ENCODE results near the gene RANBP3. TPM values are rescaled to one million over a fixed set of nuclear protein-coding genes. Genes with fewer than 3 reads are reported as not detected.
"Not testable (repeated sequence)": the region's sequence is repeated elsewhere in the genome, so short reads cannot be mapped to it uniquely, and the experiment has no call there.

The RANBP3 gene
- total RNA-seq, 3 donors from 2014 or later, result 54.4 to 66.2 (median 64.9) TPM

DNA sequence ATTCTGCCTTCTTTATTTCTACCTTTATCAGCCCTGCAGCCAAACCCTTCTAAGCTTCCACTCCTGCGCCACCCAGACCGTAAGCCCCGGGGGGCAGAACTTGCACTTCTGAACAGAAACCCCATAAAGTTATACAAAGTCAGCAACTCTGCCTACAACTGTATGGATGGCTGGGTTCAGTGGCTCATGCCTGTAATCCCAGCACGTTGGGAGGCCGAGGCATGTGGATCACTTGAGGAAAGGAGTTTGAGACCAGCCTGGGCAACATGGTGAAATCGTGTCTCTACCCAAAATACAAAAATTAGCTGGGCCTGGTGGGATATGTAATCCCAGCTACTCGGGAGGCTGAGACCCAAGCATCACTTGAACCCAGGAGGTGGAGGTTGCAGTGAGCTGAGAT is 10.4 kb downstream of the RANBP3 start:
- H3K4me1 ChIP-seq, result peaks cover 0 to 14% of the 10 kb centered on the region in 2 donors
- peak overlapping the region; percentile 23 to 66 for H3K27ac ChIP-seq
- H3K4me3 ChIP-seq, result no peak overlapping the region
- H3K9me3 ChIP-seq, result no peaks in the 10 kb centered on the region
- no peaks in the 10 kb centered on the region for H3K36me3 ChIP-seq
- TF ChIP-seq, protein P1, sequence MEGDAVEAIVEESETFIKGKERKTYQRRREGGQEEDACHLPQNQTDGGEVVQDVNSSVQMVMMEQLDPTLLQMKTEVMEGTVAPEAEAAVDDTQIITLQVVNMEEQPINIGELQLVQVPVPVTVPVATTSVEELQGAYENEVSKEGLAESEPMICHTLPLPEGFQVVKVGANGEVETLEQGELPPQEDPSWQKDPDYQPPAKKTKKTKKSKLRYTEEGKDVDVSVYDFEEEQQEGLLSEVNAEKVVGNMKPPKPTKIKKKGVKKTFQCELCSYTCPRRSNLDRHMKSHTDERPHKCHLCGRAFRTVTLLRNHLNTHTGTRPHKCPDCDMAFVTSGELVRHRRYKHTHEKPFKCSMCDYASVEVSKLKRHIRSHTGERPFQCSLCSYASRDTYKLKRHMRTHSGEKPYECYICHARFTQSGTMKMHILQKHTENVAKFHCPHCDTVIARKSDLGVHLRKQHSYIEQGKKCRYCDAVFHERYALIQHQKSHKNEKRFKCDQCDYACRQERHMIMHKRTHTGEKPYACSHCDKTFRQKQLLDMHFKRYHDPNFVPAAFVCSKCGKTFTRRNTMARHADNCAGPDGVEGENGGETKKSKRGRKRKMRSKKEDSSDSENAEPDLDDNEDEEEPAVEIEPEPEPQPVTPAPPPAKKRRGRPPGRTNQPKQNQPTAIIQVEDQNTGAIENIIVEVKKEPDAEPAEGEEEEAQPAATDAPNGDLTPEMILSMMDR (IDR thresholded peaks at IDR 0.05), result no peak
- TF ChIP-seq POLR2A (IDR thresholded peaks at IDR 0.05), result no peak
- TF ChIP-seq POLR2AphosphoS5 (IDR thresholded peaks at IDR 0.05), result no peak
- no peaks in the 10 kb centered on the region for H3K27me3 ChIP-seq
- intact Hi-C loops (cut with DNase I; ENCODE audit: low total_unique reads), result no loop called here
- DNase-seq (ENCODE audit: low spot score in 2 of 2), result no peak

GRCh38 chr19:5966941-5967340 is 11.0 kb downstream of the RANBP3 start:
- H3K27me3 ChIP-seq, result no peaks in the 10 kb centered on the region
- peaks cover 0 to 14% of the 10 kb centered on the region in 2 donors for H3K4me1 ChIP-seq
- no peak overlapping the region for H3K4me3 ChIP-seq
- H3K27ac ChIP-seq, result no peak overlapping the region
- no peak for DNase-seq (ENCODE audit: low spot score in 2 of 2)
- no peaks in the 10 kb centered on the region for H3K9me3 ChIP-seq
- no peaks in the 10 kb centered on the region for H3K36me3 ChIP-seq
- intact Hi-C loops (cut with DNase I; ENCODE audit: low total_unique reads), result no loop called here
- TF ChIP-seq POLR2AphosphoS5 (IDR thresholded peaks at IDR 0.05), result no peak
- no peak for TF ChIP-seq POLR2A (IDR thresholded peaks at IDR 0.05)
- TF ChIP-seq, protein P1 (IDR thresholded peaks at IDR 0.05), result no peak

GRCh38 chr19:5966215-5966614 is 11.7 kb downstream of the RANBP3 start:
- Histone ChIP-seq H3K4me1 (peaks cover 0 to 14% of the 10 kb centered on the region in 2 donors), H3K9me3 (no peaks in the 10 kb centered on the region), H3K27me3 (no peaks in the 10 kb centered on the region), H3K27ac (peak overlapping the region; percentile 28 to 52), H3K4me3 (no peak overlapping the region), H3K36me3 (no peaks in the 10 kb centered on the region)
- no peak for DNase-seq (ENCODE audit: low spot score in 2 of 2)
- TF ChIP-seq POLR2AphosphoS5 (IDR thresholded peaks at IDR 0.05) (peak in 1 of 3 donors; percentile 31), POLR2A (IDR thresholded peaks at IDR 0.05) (no peak)
- TF ChIP-seq, protein P1 (IDR thresholded peaks at IDR 0.05), result no peak
- intact Hi-C loops (cut with DNase I; ENCODE audit: low total_unique reads), result no loop called here

DNA sequence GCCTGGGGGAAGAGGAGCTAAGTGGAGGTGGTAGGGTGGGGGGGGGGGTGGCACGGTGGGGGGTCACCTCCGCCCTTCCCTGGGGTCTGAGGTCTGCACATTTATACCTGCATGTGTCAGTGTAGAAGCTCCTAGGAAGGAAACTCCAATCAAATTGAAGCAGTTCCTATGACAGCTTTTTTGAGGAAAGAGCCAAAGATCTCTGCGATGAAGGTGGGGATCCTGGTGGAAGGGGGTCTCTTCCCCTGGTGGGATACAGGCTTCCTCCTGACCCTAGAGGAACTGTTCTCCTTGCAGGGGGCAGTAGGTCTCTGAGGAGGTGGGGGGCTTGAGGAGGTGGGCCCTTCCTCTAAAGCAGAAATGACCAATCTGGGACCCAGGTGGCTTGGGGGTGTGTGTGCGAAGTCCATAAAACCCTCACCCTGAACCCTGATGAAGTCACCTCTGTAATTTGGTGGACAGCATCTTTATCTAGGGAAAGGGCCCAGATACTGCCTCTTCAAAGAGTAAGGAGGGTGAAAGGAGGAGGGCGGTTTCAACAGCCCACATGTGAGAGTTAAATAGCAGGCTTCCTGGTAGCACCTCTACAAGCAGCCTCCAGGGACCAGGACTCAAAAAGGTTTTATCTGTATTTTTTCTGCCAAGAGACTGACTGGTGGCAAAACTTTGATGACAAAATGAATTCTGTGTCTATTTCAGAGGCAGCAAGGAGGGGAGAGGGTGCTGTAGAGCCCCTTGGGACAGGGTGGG is 12.9 kb downstream of the RANBP3 start:
- no peaks in the 10 kb centered on the region for H3K36me3 ChIP-seq
- TF ChIP-seq POLR2AphosphoS5 (IDR thresholded peaks at IDR 0.05) (no peak), POLR2A (IDR thresholded peaks at IDR 0.05) (no peak)
- TF ChIP-seq, protein P1 (IDR thresholded peaks at IDR 0.05), result no peak
- H3K9me3 ChIP-seq, result no peaks in the 10 kb centered on the region
- no peaks in the 10 kb centered on the region for H3K27me3 ChIP-seq
- no peak overlapping the region for H3K4me3 ChIP-seq
- H3K27ac ChIP-seq, result no peak overlapping the region
- no peak for DNase-seq (ENCODE audit: low spot score in 2 of 2)
- peaks cover 0 to 23% of the 10 kb centered on the region in 2 donors for H3K4me1 ChIP-seq
- intact Hi-C loops (cut with DNase I; ENCODE audit: low total_unique reads), result no loop called here

DNA sequence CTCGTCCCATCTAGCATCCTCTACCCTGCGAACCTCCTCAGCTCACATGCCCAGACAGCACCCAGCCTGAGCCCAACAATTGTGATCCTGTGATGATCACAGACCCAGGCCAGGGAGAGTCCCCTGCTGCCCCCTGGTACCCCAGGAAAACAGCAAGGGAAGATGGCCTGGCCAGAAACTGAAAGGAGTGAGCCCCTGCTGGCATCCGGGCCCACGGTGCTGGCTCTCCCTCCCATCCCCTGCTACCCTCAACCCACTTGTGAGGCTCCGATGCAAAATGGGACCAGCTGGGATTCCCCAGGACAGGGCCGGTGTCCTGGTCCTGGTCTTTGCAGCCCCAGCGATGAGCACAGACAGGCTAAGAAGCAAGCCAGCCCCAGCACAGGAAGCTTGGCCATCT is 14.1 kb downstream of the RANBP3 start:
- intact Hi-C loops (cut with DNase I; ENCODE audit: low total_unique reads), result no loop called here
- TF ChIP-seq, protein P1 (IDR thresholded peaks at IDR 0.05), result no peak
- no peak for TF ChIP-seq POLR2AphosphoS5 (IDR thresholded peaks at IDR 0.05)
- no peak for TF ChIP-seq POLR2A (IDR thresholded peaks at IDR 0.05)
- Histone ChIP-seq H3K4me1 (peaks cover 0 to 20% of the 10 kb centered on the region in 2 donors), H3K9me3 (no peaks in the 10 kb centered on the region), H3K27me3 (no peaks in the 10 kb centered on the region), H3K36me3 (no peaks in the 10 kb centered on the region), H3K4me3 (no peak overlapping the region), H3K27ac (no peak overlapping the region)
- DNase-seq (ENCODE audit: low spot score in 2 of 2), result no peak

DNA sequence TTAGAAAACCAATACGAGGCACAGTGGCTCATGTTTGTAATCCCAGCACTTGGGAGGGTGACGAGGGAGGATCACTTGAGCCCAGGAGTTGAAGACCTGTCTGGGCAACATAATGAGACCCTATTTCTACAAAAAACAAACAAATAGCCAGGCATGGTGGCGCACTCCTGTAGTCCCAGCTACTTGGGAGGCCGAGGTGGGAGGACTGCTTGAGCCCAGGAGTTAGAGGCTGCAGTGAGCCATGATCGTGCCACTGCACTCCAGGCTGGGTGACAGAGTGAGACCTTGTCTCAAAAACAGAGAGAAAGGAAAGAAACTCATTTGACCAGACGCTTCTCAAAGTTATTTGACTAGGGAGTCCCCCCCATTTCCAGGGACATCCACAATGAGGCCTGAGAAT is 14.7 kb downstream of the RANBP3 start:
- DNase-seq (ENCODE audit: low spot score in 2 of 2); H3K4me3 ChIP-seq; H3K36me3 ChIP-seq; H3K27me3 ChIP-seq; H3K9me3 ChIP-seq; intact Hi-C loops (cut with DNase I; ENCODE audit: low total_unique reads); H3K27ac ChIP-seq: not testable (repeated sequence)
- H3K4me1 ChIP-seq, result peaks cover 0 to 14% of the 10 kb centered on the region in 2 donors
